C4-2B (cell line): Measurements from ENCODE around the gene IFIH1.

Experiments used
- ZFX ChIP-seq: fragments of 450-650 bp; IDR thresholded peaks from 2 replicates; pipeline ENCODE4 v1.6.1; 2017
- TF ChIP-seq, protein P1 (sequence below): fragments of 450-650 bp; conservative IDR thresholded peaks from 2 replicates; pipeline ENCODE4 v1.5.1; 2017; ENCODE audit warnings: mild to moderate bottlenecking

DNA sequence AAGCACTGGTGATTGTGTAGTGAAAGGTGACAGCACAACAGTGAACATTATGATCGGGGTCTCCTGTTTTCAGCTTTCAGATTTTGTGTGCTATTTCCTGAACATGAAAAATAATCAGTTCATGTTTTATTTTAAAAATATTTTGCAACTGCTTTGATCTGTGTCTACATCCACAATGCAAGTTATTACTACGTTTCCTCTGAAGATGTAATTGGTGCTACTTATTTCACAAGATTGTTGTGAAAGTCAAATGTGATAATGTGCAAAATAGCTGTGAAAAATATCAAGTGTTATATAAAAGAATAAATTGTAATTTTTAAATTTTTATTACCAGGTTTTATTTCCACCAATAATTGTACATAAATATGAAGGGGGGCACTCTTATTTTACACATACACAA is 19.4 kb upstream of the IFIH1 start:
- TF ChIP-seq, protein P1, sequence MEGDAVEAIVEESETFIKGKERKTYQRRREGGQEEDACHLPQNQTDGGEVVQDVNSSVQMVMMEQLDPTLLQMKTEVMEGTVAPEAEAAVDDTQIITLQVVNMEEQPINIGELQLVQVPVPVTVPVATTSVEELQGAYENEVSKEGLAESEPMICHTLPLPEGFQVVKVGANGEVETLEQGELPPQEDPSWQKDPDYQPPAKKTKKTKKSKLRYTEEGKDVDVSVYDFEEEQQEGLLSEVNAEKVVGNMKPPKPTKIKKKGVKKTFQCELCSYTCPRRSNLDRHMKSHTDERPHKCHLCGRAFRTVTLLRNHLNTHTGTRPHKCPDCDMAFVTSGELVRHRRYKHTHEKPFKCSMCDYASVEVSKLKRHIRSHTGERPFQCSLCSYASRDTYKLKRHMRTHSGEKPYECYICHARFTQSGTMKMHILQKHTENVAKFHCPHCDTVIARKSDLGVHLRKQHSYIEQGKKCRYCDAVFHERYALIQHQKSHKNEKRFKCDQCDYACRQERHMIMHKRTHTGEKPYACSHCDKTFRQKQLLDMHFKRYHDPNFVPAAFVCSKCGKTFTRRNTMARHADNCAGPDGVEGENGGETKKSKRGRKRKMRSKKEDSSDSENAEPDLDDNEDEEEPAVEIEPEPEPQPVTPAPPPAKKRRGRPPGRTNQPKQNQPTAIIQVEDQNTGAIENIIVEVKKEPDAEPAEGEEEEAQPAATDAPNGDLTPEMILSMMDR: no peak
- TF ChIP-seq ZFX: no peak
